SK-N-SH treated with all-trans-retinoic acid at 6 μM for 48 hours (cell line): Measurements from ENCODE around the gene VAC14.

ENCODE experiments used
- BACH2 ChIP-seq: fragments of 250-450 bp; sonication (Bioruptor Pico); IDR thresholded peaks from 2 replicates; pipeline ENCODE4 v1.9.0; 2021; ENCODE audit warnings: mild to moderate bottlenecking, borderline replicate concordance
- CSDC2 ChIP-seq: fragments of 250-450 bp; sonication (Bioruptor Pico); IDR thresholded peaks from 2 replicates; pipeline ENCODE4 v1.5.0; 2020; ENCODE audit warnings: mild to moderate bottlenecking, moderate library complexity
- ISL1 ChIP-seq: fragments of 250-450 bp; sonication (Bioruptor Pico); IDR thresholded peaks from 2 replicates; pipeline ENCODE4 v2.1.2; 2022; ENCODE audit warnings: mild to moderate bottlenecking, moderate library complexity
- PATZ1 ChIP-seq: fragments of 250-450 bp; sonication (Bioruptor Pico); IDR thresholded peaks from 2 replicates; pipeline ENCODE4 v1.8.0; 2020; ENCODE audit warnings: mild to moderate bottlenecking, moderate library complexity, borderline replicate concordance
- PPARA ChIP-seq: fragments of 250-450 bp; sonication (Bioruptor Pico); IDR thresholded peaks from 2 replicates; pipeline ENCODE4 v1.5.0; 2020; ENCODE audit warnings: mild to moderate bottlenecking, borderline replicate concordance
- ZFP30 ChIP-seq: fragments of 450-650 bp; formaldehyde crosslinking; IDR thresholded peaks from 2 replicates; pipeline ENCODE4 v1.5.0; 2022; ENCODE audit warnings: mild to moderate bottlenecking, moderate library complexity
- ZNF8 ChIP-seq: fragments of 450-650 bp; formaldehyde crosslinking; IDR thresholded peaks from 2 replicates; pipeline ENCODE4 v1.5.0; 2020; ENCODE audit warnings: mild to moderate bottlenecking, moderate library complexity

GRCh38 chr16:70745536-70746025, 55.4 kb downstream of the VAC14 start:
- TF ChIP-seq PPARA (no peak), PATZ1 (CRISPR knock-in tag) (no peak), ZFP30 (CRISPR knock-in tag) (no peak), CSDC2 (no peak), ISL1 (CRISPR knock-in tag) (no peak), BACH2 (no peak), ZNF8 (CRISPR knock-in tag) (no peak)
